WTC11 (cell line): ENCODE data around the gene GHRL.
A peak's percentile ranks its signal among the peaks of the same experiment; 100 is the strongest.

ENCODE experiments used
- ATF3 ChIP-seq: sonication (generic); formaldehyde crosslinking; conservative IDR thresholded peaks from 2 replicates; pipeline ENCODE4 v1.8.1; 2022; ENCODE audit warnings: mild to moderate bottlenecking, missing genetic modification reagents
- CTCF ChIP-seq: fragments of 200-600 bp; IDR thresholded peaks from 2 replicates; pipeline ENCODE4 v1.8.0; 2022; ENCODE audit warnings: antibody characterized with exemption
- ELF4 ChIP-seq: sonication (generic); formaldehyde crosslinking; IDR thresholded peaks from 2 replicates; pipeline ENCODE4 v1.8.1; 2022; ENCODE audit warnings: low read depth, mild to moderate bottlenecking, moderate library complexity, missing genetic modification reagents
- FOXK1 ChIP-seq: sonication (generic); formaldehyde crosslinking; IDR thresholded peaks from 2 replicates; pipeline ENCODE4 v1.8.0; 2022; ENCODE audit warnings: mild to moderate bottlenecking, moderate library complexity, missing genetic modification reagents
- MAX ChIP-seq: sonication (generic); formaldehyde crosslinking; IDR thresholded peaks from 2 replicates; pipeline ENCODE4 v1.8.0; 2022; ENCODE audit warnings: mild to moderate bottlenecking, missing genetic modification reagents
- NFE2L1 ChIP-seq: sonication (generic); formaldehyde crosslinking; IDR thresholded peaks from 2 replicates; pipeline ENCODE4 v1.8.1; 2023; ENCODE audit warnings: missing genetic modification reagents
- NFYB ChIP-seq: sonication (generic); formaldehyde crosslinking; conservative IDR thresholded peaks from 2 replicates; pipeline ENCODE4 v1.8.0; 2022; ENCODE audit warnings: low read depth, missing genetic modification reagents
- TEAD4 ChIP-seq: sonication (generic); formaldehyde crosslinking; IDR thresholded peaks from 2 replicates; pipeline ENCODE4 v1.8.0; 2022; ENCODE audit warnings: mild to moderate bottlenecking, missing genetic modification reagents
- ZNF121 ChIP-seq: sonication (generic); formaldehyde crosslinking; IDR thresholded peaks from 2 replicates; pipeline ENCODE4 v1.8.0; 2023; ENCODE audit warnings: missing genetic modification reagents
- TF ChIP-seq, protein P1 (sequence below): sonication (generic); formaldehyde crosslinking; IDR thresholded peaks from 2 replicates; pipeline ENCODE4 v1.8.0; 2022; ENCODE audit warnings: missing genetic modification reagents
- TF ChIP-seq, protein P2 (sequence below): sonication (generic); formaldehyde crosslinking; IDR thresholded peaks from 2 replicates; pipeline ENCODE4 v1.8.1; 2023; ENCODE audit warnings: mild to moderate bottlenecking, missing genetic modification reagents
- TF ChIP-seq, protein P3 (sequence below): fragments of 250-450 bp; sonication (Bioruptor Pico); IDR thresholded peaks from 2 replicates; pipeline ENCODE4 v1.9.0; 2021; ENCODE audit warnings: moderate library complexity, mild to moderate bottlenecking, inconsistent platforms, borderline replicate concordance
- TF ChIP-seq, protein P4 (sequence below): sonication (generic); formaldehyde crosslinking; IDR thresholded peaks from 2 replicates; pipeline ENCODE4 v1.8.0; 2023; ENCODE audit warnings: missing genetic modification reagents, mild to moderate bottlenecking, borderline replicate concordance
- TF ChIP-seq, protein P5 (sequence below): sonication (generic); formaldehyde crosslinking; IDR thresholded peaks from 2 replicates; pipeline ENCODE4 v1.8.0; 2022; ENCODE audit warnings: mild to moderate bottlenecking, missing genetic modification reagents

DNA sequence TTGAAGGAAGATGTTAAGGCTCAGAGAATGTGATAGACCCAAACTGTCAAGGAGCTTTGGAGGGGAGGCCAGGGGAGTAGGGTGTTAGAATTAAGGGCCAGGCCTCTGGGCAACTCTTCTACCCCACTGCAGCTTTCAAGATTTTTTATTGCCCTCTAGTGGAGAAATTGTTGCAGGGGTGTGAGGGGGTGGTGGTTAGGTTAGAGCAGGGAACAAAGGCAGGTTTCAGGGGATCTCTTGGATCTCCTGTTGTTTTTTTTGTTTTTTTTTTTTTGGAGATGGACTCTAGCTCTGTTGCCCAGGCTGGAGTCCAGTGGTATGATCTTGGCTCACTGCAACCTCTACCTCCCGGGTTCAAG is 29.6 kb upstream of the GHRL start:
- TF ChIP-seq, protein P1, sequence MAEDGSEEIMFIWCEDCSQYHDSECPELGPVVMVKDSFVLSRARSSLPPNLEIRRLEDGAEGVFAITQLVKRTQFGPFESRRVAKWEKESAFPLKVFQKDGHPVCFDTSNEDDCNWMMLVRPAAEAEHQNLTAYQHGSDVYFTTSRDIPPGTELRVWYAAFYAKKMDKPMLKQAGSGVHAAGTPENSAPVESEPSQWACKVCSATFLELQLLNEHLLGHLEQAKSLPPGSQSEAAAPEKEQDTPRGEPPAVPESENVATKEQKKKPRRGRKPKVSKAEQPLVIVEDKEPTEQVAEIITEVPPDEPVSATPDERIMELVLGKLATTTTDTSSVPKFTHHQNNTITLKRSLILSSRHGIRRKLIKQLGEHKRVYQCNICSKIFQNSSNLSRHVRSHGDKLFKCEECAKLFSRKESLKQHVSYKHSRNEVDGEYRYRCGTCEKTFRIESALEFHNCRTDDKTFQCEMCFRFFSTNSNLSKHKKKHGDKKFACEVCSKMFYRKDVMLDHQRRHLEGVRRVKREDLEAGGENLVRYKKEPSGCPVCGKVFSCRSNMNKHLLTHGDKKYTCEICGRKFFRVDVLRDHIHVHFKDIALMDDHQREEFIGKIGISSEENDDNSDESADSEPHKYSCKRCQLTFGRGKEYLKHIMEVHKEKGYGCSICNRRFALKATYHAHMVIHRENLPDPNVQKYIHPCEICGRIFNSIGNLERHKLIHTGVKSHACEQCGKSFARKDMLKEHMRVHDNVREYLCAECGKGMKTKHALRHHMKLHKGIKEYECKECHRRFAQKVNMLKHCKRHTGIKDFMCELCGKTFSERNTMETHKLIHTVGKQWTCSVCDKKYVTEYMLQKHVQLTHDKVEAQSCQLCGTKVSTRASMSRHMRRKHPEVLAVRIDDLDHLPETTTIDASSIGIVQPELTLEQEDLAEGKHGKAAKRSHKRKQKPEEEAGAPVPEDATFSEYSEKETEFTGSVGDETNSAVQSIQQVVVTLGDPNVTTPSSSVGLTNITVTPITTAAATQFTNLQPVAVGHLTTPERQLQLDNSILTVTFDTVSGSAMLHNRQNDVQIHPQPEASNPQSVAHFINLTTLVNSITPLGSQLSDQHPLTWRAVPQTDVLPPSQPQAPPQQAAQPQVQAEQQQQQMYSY, result no peak
- TF ChIP-seq TEAD4 (CRISPR knock-in tag), result no peak
- 0 out of 2 replicates have a peak, but pooled peaks have one; percentile 26 for TF ChIP-seq CTCF
- TF ChIP-seq, protein P2, sequence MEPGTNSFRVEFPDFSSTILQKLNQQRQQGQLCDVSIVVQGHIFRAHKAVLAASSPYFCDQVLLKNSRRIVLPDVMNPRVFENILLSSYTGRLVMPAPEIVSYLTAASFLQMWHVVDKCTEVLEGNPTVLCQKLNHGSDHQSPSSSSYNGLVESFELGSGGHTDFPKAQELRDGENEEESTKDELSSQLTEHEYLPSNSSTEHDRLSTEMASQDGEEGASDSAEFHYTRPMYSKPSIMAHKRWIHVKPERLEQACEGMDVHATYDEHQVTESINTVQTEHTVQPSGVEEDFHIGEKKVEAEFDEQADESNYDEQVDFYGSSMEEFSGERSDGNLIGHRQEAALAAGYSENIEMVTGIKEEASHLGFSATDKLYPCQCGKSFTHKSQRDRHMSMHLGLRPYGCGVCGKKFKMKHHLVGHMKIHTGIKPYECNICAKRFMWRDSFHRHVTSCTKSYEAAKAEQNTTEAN (CRISPR knock-in tag), result no peak
- no peak for TF ChIP-seq MAX (CRISPR knock-in tag)
- TF ChIP-seq ZNF121, result no peak
- TF ChIP-seq ELF4 (CRISPR knock-in tag), result no peak
- TF ChIP-seq, protein P3, sequence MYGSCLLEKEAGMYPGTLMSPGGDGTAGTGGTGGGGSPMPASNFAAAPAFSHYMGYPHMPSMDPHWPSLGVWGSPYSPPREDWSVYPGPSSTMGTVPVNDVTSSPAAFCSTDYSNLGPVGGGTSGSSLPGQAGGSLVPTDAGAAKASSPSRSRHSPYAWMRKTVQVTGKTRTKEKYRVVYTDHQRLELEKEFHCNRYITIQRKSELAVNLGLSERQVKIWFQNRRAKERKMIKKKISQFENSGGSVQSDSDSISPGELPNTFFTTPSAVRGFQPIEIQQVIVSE (CRISPR knock-in tag), result no peak
- no peak for TF ChIP-seq NFYB (CRISPR knock-in tag)
- TF ChIP-seq, protein P4, sequence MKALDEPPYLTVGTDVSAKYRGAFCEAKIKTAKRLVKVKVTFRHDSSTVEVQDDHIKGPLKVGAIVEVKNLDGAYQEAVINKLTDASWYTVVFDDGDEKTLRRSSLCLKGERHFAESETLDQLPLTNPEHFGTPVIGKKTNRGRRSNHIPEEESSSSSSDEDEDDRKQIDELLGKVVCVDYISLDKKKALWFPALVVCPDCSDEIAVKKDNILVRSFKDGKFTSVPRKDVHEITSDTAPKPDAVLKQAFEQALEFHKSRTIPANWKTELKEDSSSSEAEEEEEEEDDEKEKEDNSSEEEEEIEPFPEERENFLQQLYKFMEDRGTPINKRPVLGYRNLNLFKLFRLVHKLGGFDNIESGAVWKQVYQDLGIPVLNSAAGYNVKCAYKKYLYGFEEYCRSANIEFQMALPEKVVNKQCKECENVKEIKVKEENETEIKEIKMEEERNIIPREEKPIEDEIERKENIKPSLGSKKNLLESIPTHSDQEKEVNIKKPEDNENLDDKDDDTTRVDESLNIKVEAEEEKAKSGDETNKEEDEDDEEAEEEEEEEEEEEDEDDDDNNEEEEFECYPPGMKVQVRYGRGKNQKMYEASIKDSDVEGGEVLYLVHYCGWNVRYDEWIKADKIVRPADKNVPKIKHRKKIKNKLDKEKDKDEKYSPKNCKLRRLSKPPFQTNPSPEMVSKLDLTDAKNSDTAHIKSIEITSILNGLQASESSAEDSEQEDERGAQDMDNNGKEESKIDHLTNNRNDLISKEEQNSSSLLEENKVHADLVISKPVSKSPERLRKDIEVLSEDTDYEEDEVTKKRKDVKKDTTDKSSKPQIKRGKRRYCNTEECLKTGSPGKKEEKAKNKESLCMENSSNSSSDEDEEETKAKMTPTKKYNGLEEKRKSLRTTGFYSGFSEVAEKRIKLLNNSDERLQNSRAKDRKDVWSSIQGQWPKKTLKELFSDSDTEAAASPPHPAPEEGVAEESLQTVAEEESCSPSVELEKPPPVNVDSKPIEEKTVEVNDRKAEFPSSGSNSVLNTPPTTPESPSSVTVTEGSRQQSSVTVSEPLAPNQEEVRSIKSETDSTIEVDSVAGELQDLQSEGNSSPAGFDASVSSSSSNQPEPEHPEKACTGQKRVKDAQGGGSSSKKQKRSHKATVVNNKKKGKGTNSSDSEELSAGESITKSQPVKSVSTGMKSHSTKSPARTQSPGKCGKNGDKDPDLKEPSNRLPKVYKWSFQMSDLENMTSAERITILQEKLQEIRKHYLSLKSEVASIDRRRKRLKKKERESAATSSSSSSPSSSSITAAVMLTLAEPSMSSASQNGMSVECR (CRISPR knock-in tag), result no peak
- no peak for TF ChIP-seq NFE2L1 (CRISPR knock-in tag)
- no peak for TF ChIP-seq FOXK1
- TF ChIP-seq, protein P5, sequence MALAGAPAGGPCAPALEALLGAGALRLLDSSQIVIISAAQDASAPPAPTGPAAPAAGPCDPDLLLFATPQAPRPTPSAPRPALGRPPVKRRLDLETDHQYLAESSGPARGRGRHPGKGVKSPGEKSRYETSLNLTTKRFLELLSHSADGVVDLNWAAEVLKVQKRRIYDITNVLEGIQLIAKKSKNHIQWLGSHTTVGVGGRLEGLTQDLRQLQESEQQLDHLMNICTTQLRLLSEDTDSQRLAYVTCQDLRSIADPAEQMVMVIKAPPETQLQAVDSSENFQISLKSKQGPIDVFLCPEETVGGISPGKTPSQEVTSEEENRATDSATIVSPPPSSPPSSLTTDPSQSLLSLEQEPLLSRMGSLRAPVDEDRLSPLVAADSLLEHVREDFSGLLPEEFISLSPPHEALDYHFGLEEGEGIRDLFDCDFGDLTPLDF (CRISPR knock-in tag), result no peak
- no peak for TF ChIP-seq ATF3
